Activated CD8-positive, alpha-beta memory T cell treated with anti-CD3 and anti-CD28 coated beads for 1 hour (primary cell): ENCODE results near the gene TMPRSS5.
"Not testable (repeated sequence)": the region's sequence is repeated elsewhere in the genome, so short reads cannot be mapped to it uniquely, and the experiment has no call there.

ENCODE experiments used
- DNase-seq, 2 donors: peaks; one replicate each; pipeline ENCODE4 v3.0.0-alpha.2; 2020; ENCODE audit warnings: low read depth in 1 of 2; ENCODE audit errors: extremely low read depth in 1 of 2

TMPRSS5 gene

DNA sequence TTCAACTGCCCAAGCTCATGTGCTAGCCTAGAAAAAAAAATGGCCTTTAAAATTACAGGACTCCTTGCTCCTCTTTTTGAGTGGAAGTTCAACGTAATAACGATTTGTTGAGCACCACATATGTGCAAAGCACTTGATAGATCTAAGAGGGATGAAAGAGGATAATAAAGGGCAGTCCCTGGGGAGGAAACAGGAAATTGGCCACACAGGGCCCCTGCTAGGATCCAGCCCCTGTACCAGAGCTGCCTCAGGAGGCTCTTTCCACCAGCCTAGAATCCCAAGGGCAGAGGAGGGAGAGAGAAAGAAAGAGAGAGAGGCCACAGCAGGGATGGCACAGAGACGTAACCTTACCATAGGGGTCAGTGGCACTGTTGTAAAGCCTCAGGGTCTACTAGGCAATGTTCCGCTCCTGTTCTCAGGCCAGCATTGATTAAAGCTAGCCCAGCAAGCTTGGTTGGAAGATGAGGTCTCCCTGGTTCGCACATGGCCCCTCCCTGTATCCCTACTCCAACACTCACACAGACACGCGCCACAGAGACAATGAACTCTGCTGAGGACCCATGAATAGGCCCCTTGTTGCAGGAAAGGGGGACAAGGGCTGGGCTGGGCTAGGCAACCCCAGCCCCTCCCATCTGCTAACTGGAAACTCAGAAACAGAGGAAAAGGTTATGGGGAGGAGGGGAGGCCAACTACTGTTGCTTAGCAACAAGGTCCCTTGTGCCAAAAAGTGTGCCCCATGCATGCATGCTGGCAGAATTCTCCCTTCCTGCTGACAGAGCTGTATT, at the start of gene TMPRSS5:
TSS of gene TMPRSS5 (minus strand) at position 438 of the 785 bp plus-strand sequence. CDS start at position 354, 84 bp downstream.
- DNase-seq: no peak

GRCh38 chr11:113752932-113753331, 46.8 kb upstream of the TMPRSS5 start:
- no peak for DNase-seq

GRCh38 chr11:113736323-113736722, 30.2 kb upstream of the TMPRSS5 start:
- DNase-seq: no peak

DNA sequence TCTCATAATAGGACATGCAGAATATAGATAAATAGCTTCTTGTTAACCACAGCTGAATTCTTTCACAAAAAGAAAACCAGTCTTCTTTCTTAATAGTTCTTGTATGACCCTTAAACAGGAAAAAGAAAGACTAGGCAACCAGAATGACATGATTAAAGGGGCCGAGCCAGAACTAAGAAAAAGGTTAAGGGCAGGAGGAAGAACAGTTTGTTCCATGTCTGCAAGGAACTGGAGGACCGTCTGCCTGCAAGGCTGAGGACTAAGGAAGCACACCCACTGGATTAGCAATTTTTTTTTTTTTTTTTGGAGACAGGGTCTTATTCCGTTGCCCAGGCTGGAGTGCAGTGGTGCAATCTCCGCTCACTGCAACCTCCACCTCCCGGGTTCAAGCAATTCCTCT, 26.0 kb upstream of the TMPRSS5 start:
- no peak for DNase-seq

- no peak for DNase-seq
These were observed 25.0 kb upstream of the TMPRSS5 start for GRCh38 chr11:113730887-113731726.

DNA sequence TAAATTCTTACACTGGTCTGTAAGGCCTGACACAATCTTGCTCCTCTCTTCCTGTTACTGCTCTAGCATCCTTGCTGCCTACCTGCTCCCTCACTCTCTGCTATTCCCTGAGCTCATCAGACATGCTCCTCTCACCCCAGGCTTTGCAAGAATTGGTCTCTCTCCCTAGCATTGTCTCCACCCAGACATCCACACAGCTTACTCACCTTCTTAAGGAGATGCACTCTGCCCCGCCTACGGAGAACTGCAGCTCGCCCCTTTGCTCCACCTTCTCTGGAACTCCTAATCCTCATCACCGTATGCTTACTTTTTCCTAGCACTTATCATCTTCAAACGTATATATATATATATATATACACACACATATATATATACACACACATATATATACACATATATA, 23.3 kb upstream of the TMPRSS5 start:
- DNase-seq: no peak

DNA sequence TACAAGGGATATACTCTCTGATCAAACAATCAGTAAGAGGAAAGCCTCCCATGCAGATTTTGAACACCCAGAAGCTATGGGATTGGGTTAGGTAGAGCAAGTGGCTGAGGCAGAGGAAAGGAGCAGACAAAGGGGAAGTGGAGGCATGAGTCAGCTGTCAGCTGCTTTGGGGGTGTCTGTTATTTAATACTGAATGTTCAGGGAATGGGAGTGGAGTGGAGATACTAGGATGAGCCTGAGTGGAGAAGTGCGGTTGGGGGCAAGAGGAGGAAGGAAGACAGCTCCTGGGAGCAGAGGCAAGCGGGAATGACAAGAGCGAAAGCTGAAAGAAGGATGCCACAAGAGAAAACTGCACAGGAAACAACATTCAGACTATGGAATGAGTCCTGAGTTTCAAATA, 22.7 kb upstream of the TMPRSS5 start:
- DNase-seq: no peak

- no peak for DNase-seq
These were observed 19.8 kb upstream of the TMPRSS5 start for GRCh38 chr11:113725913-113726312.

GRCh38 chr11:113725407-113725806, 19.3 kb upstream of the TMPRSS5 start:
- DNase-seq: no peak

DNA sequence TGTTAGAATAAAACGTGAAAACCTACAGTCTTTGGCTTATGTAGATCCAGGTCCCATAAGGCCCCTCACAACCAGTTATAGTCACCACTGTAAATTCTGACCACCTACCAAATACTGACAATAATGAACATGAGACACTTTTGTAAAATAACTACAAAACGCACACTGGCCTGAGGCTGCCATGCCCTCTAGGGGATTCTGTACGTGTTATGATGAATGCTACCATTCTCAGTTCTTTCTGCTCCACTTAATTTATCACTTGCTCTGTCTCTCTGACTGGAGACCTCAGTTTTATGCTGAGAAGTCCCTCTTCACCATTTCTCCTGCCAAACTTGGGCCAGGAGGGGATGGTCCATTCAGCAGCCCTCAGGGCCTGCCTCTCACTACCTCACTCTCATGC, 18.7 kb upstream of the TMPRSS5 start:
- no peak for DNase-seq

DNA sequence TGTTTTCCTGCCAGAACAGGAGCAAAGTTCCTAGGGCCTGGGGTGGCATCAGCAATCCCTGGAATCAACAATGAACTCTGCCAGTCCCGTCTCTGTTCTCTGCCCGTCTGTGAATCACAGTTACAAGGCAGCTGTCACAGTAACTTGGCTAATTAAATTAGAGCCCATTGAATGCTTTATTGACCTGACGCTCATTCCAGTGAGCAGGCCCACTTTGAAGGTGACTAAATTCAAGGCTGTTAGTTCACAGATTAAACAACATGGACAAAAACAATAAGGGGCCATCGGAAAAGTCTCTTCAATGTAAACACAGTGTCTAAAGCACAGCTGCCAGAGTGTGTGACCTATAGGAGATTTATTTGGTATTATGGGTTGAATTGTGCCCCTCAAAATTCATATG, 17.7 kb upstream of the TMPRSS5 start:
- DNase-seq: no peak

DNA sequence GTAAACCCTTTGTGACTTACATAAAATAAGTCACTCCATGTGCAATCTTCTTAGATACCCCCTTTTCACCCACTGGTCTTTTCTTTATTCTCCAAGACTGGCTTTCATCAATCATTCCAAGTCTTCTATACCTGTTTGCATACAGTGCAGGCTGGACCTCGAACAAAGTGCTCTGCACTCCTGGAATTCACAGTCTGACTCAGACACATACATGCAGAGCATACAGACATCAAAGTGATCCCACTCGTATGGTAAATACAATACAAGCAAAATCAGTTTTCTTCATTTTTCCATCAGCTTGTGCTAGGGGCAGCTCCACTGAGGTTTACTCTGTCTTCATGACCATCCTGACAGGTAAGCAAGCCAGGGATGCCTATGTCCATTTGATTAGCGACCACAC, 16.8 kb upstream of the TMPRSS5 start:
- DNase-seq: no peak

GRCh38 chr11:113722221-113722620, 16.1 kb upstream of the TMPRSS5 start:
- DNase-seq: no peak

GRCh38 chr11:113721462-113722066, 15.5 kb upstream of the TMPRSS5 start:
- no peak for DNase-seq

DNA sequence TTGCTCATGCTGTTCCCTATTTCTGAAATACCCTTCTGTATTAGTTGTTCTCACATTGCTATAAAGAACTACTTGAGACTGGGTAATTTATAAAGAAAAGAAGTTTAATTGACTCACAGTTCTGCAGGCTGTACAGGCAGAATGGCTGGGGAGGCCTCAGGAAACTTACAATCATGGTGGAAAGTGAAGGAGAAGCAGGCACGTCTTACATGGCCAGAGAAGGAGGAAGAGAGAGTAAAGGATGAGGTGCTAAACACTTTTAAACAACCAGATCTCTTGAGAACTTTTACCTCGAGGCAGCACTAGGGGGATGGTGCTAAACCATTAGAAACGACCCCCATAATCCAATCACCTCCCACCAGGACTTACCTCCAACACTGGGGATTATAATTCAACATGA, 14.4 kb upstream of the TMPRSS5 start:
- not testable (repeated sequence) for DNase-seq

DNA sequence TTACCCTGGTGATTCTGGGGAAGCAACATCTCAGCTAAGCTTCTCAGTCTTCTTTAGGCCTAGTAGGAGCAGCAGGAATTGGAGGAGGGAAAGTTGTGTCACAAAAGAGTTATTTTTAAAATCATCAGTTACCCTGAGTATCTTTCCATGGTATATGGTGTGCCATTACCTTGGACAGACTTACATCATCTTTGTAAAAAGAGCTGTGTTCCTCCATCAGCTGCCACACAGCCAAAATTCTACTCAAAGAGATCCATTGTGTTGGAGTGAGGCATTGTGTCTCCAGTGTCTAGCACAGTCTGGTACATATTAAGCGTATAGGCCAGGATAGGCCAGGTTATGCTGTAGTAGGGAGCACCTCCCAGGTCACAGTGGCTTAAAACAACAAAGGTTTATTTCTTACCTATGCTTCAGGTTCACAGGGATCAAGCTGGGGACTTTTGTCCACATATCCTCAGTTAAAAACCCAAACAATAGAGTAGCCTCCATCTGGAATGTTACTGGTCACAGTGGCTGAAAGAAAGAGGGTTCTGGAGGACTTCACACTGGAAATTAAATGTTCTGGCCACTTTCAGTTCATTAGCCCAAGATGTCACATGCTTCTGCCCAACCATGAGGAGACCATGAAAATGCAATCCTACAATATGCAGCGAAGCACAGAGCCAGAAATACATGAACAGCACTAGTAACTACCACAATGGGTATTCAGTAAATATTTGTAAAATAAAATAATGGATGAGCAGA, 9.9 kb upstream of the TMPRSS5 start:
- DNase-seq: no peak

DNA sequence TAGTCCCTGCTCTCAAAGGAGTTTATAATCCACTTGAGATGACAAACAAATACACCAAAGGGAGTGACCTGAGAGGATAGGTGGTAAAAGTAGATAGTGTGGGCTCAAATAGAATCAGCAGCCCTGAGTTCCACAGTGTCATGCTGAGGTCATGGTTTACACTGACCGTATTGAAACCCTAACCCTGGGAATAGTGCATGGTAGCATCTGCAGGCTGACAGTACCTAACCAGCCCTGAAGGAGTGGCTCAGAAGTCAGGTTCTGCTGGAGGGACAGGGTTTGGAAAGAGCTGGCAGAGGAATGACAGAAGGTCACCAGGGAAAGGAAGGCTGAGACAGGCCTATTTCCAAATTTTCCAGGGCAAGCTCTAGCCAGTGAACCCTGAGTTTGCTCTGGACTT, 9.2 kb upstream of the TMPRSS5 start:
- no peak for DNase-seq

DNA sequence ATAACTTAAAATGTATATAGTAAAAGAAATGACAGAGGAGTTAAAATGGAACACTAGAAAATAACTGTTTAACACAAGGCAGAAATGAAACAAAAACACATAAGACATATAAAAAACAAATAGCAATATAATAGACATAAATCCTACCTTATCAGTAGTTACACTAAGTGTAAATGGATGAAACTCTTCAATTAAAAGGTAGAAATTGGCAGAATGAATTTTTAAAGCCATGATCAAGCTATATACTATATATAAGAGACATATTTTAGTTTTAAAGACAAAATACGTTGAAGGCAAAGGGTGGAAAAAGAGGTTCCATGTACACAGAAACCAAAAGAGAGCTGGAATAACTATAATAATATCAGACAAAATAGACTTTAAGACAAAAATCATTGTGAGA, 4.9 kb upstream of the TMPRSS5 start:
- no peak for DNase-seq

- not testable (repeated sequence) for DNase-seq
These were observed 2.6 kb downstream of the TMPRSS5 start for GRCh38 chr11:113703551-113703950.

GRCh38 chr11:113701491-113701890, 4.6 kb downstream of the TMPRSS5 start:
- no peak for DNase-seq

DNA sequence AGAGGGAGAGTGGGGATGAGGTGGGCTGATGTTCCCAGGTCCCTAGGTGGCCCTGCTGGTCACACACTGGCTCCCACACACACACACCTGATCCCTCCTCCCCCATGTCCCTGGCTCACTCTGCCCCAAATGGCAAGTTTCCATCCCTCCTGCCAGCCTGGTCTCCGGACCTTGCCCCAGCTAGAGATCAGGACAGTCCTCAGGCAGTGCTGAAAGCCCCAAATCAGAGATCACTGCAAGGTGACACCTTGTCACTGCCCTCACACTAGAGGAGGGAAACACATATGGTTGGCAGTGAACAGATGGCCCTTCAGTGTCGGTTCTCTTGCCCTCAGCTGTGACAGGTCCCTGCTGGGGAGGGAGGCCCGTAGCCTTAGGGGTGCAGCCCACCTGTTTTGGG, 7.6 kb downstream of the TMPRSS5 start:
- no peak for DNase-seq
